HEK293 (cell line): Measurements from ENCODE around the gene STYXL1.

Source experiments
- CTCF ChIP-seq: fragments of 450-650 bp; formaldehyde crosslinking; IDR thresholded peaks from 2 replicates; pipeline ENCODE4 v1.5.1; 2016; ENCODE audit warnings: missing biosample characterization, missing genetic modification characterization
- HOXA7 ChIP-seq: sonication (generic); formaldehyde crosslinking; IDR thresholded peaks from 2 replicates; pipeline ENCODE4 v1.8.1; 2022; ENCODE audit warnings: missing genetic modification reagents, borderline replicate concordance
- PRDM1 ChIP-seq: fragments of 450-650 bp; formaldehyde crosslinking; IDR thresholded peaks from 2 replicates; pipeline ENCODE4; 2016; ENCODE audit warnings: missing biosample characterization, missing genetic modification characterization
- SALL2 ChIP-seq: fragments of 450-650 bp; formaldehyde crosslinking; IDR thresholded peaks from 2 replicates; pipeline ENCODE4 v1.5.0; 2017; ENCODE audit warnings: missing biosample characterization, mild to moderate bottlenecking, missing genetic modification characterization, borderline replicate concordance
- TCF7L2 ChIP-seq: IDR thresholded peaks from 2 replicates; pipeline ENCODE4 v1.6.1; 2011; ENCODE audit warnings: low read depth, mild to moderate bottlenecking, inconsistent platforms, low read length, moderate library complexity, borderline replicate concordance
- YY1 ChIP-seq: fragments of 450-650 bp; formaldehyde crosslinking; IDR thresholded peaks from 2 replicates; pipeline ENCODE4 v1.5.1; 2018; ENCODE audit warnings: missing biosample characterization, missing genetic modification characterization
- ZNF514 ChIP-seq: fragments of 450-650 bp; formaldehyde crosslinking; IDR thresholded peaks from 2 replicates; pipeline ENCODE4 v1.5.1; 2016; ENCODE audit warnings: missing biosample characterization, missing genetic modification characterization
- ZNF518A ChIP-seq: fragments of 450-650 bp; formaldehyde crosslinking; conservative IDR thresholded peaks from 2 replicates; pipeline ENCODE4 v1.5.1; 2016; ENCODE audit warnings: low read depth, missing biosample characterization, missing genetic modification characterization
- ZNF639 ChIP-seq: fragments of 450-650 bp; formaldehyde crosslinking; IDR thresholded peaks from 2 replicates; pipeline ENCODE4 v1.5.1; 2016; ENCODE audit warnings: missing biosample characterization, missing genetic modification characterization
- ZNF837 ChIP-seq: fragments of 450-650 bp; formaldehyde crosslinking; IDR thresholded peaks from 2 replicates; pipeline ENCODE4 v1.5.1; 2016; ENCODE audit warnings: missing biosample characterization, missing genetic modification characterization

GRCh38 chr7:76056241-76056640, 8.4 kb upstream of the STYXL1 start:
- TF ChIP-seq CTCF (tag by site-specific recombination) (no peak), SALL2 (no peak), YY1 (tag by site-specific recombination) (no peak), TCF7L2 (no peak), ZNF837 (tag by site-specific recombination) (no peak), PRDM1 (no peak), ZNF514 (tag by site-specific recombination) (no peak), ZNF518A (no peak), HOXA7 (CRISPR knock-in tag) (no peak), ZNF639 (tag by site-specific recombination) (no peak)
